HG03354 (cell line): Measurements from ENCODE around the gene ADRB2.
"Not testable (repeated sequence)": the region's sequence is repeated elsewhere in the genome, so short reads cannot be mapped to it uniquely, and the experiment has no call there.

ENCODE experiments used
- ATAC-seq: cut with Tn5 transposase; IDR thresholded peaks from one replicate; pipeline ENCODE4 v1.9.1; 2021; ENCODE audit warnings: mild to moderate bottlenecking; ENCODE audit not compliant: unreplicated experiment, poor library complexity, severe bottlenecking

The ADRB2 gene

GRCh38 chr5:148877436-148877835 is 51.0 kb downstream of the ADRB2 start:
- not testable (repeated sequence) for ATAC-seq
